Astrocyte (in vitro differentiated cells and primary cell): ENCODE data around the gene WDR54.

ENCODE experiments used
- CTCF ChIP-seq: IDR thresholded peaks from 2 replicates; pipeline ENCODE4 v1.5.1; 2011; ENCODE audit warnings: low read depth, mild to moderate bottlenecking, inconsistent platforms, low read length, moderate library complexity; ENCODE audit not compliant: insufficient read depth
- EZH2 ChIP-seq: IDR thresholded peaks from 2 replicates; pipeline ENCODE4 v1.6.1; 2012; ENCODE audit warnings: mild to moderate bottlenecking, low read length, inconsistent platforms; ENCODE audit not compliant: insufficient read depth

DNA sequence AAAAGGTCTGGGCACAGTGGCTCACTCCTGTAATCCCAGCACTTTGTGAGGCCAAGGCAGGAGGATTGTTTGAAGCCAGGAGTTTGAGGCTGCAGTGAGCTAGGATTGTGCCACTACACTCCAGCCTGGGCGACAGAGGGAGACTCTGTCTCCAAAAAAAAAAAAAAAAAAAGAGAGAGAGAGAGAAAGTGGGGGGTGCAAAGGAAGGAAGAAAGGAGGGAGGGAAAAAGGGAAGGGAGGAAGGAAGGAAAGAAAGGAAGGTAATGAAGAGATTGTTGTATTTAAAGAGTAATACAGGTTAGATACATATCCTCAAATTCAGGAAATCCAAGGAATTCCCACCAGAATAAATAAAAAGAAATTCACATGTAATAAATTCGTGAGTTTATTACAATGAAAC is 19.6 kb upstream of the WDR54 start:
- TF ChIP-seq CTCF (no peak), EZH2 (no peak)
